RWPE1 (cell line): Measurements from ENCODE around the gene CKAP5.

Experiments
- CTCF ChIA-PET: fragments of 350-600 bp; sonication (Branson Sonifier 250); formaldehyde crosslinking; extraction: SDS; loops from one replicate; lab custom pipeline; 2021; lab: Yijun Ruan, JAX
- POLR2A ChIA-PET: fragments of 400-600 bp; formaldehyde crosslinking; extraction: SDS; loops from one replicate; lab custom pipeline; 2020; ENCODE audit warnings: antibody characterized with exemption; ENCODE audit not compliant: low non-redundant PET; lab: Yijun Ruan, JAX
- DNase-seq: peaks from one replicate; pipeline ENCODE4 v3.0.0; 2012; ENCODE audit warnings: low spot score
- H3K27ac ChIP-seq: fragments of 450-650 bp; 2 replicates; pipeline ENCODE4 v1.5.1; 2017
- CTCF ChIP-seq: fragments of 450-650 bp; conservative IDR thresholded peaks from 2 replicates; pipeline ENCODE4 v1.5.1; 2017; ENCODE audit warnings: low read depth, mild to moderate bottlenecking

The CKAP5 gene

GRCh38 chr11:46858920-46859546, 13.0 kb upstream of the CKAP5 start:
- no peak overlapping the region for H3K27ac ChIP-seq
- no peak for TF ChIP-seq CTCF
- ChIA-PET POLR2A (no interaction called here), CTCF (interaction anchor here (0.5 kb wide), 1 partner anchor 777 kb away, joined by 3 read pairs; no protein-coding TSS in a partner anchor)
- DNase-seq, result no peak

GRCh38 chr11:46857666-46858065, 11.6 kb upstream of the CKAP5 start:
- TF ChIP-seq CTCF, result no peak
- POLR2A ChIA-PET, result no interaction called here
- H3K27ac ChIP-seq, result no peak overlapping the region
- no peak for DNase-seq
- CTCF ChIA-PET, result interaction anchor here (0.5 to 0.7 kb wide), 2 partner anchors 16 to 88 kb away, joined by 3 to 4 read pairs; no protein-coding TSS in a partner anchor

GRCh38 chr11:46856605-46857343, 10.7 kb upstream of the CKAP5 start:
- ChIA-PET POLR2A (no interaction called here), CTCF (no interaction called here)
- no peak for DNase-seq
- no peak for TF ChIP-seq CTCF
- no peak overlapping the region for H3K27ac ChIP-seq

DNA sequence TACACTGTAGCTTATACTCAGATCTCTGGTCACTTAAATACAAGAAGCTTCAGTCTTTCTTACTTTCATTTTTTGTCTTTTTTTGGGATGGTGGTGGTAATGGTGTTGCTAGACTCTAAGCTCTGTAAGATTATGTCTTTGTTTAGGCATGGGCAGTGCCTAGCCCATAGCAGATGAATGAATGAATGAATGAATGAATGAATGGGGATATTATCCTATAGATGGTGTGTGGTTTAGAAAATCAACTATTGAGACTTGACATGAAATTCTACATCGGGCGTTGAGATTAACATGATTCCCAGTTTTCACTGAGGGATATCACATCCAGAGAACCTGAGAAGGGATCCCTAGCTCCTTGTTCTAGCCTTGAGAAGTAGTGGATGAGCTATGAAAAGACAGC, 9.8 kb upstream of the CKAP5 start:
- CTCF ChIA-PET, result interaction anchor here (0.7 kb wide), 1 partner anchor 14 kb away, joined by 3 read pairs; no protein-coding TSS in a partner anchor
- DNase-seq, result no peak
- POLR2A ChIA-PET, result no interaction called here
- no peak overlapping the region for H3K27ac ChIP-seq
- TF ChIP-seq CTCF, result no peak

DNA sequence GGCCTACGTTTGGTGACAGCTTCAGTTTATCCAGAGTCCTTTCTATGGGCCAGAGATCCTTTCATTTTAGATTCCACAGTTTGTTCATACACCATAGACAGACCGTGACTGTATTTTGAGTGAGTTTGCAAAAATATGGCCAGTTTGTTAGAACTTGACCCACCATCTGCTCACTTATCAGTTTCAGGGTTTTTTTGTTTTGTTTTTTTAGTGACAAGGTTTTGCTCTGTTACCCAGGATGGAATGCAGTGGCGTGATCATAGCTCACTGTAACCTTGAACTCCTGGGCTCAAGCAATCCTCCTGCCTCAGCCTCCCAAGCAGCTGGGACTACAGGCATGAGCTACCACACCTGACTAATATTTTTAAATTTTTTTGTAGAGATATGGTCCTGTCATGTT, 9.1 kb upstream of the CKAP5 start:
- ChIA-PET POLR2A (no interaction called here), CTCF (interaction anchor here (0.7 kb wide), 1 partner anchor 15 kb away, joined by 3 read pairs; no protein-coding TSS in a partner anchor)
- TF ChIP-seq CTCF, result no peak
- no peak overlapping the region for H3K27ac ChIP-seq
- no peak for DNase-seq

DNA sequence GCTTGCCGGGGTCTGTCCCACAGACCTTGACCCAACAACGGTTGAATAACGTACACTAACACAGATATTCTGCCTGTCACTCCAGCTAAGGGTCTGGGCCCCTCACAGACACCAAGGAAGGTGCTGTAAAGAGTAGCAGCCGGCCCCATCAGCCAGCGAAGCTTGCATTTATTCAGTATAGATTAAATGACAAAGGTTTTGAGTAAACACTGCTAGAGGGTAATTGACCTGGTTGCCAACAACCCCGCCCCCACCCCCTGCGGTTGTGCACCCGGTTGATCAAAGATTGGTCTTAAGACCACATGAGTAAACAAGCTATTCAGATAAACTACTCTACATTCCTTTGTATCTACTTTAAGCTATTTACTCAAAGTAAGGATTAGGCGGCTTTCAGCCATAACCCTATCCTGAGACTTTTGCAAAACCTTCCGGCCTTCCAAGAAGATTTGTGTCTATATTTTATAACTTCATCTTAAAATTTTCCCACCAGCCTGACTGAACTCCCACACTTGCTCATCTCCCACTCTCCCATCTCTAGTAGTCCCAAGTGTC, 4.8 kb upstream of the CKAP5 start:
- ChIA-PET CTCF (interaction anchor here (1.2 kb wide), 1 partner anchor 77 kb away, joined by 3 read pairs; no protein-coding TSS in a partner anchor), POLR2A (no interaction called here)
- TF ChIP-seq CTCF, result no peak
- H3K27ac ChIP-seq, result no peak overlapping the region
- no peak for DNase-seq
